Neuron (in vitro differentiated cells): Measurements from ENCODE around the gene TOMM7.
A peak's percentile ranks its signal among the peaks of the same experiment; 100 is the strongest.
"Not testable (repeated sequence)": the region's sequence is repeated elsewhere in the genome, so short reads cannot be mapped to it uniquely, and the experiment has no call there.

Experiments
- H2AFZ ChIP-seq: one replicate; pipeline ENCODE4 v1.6.1; 2013; ENCODE audit warnings: low read depth, mild to moderate bottlenecking, inconsistent platforms, low read length, moderate library complexity
- H3K27me3 ChIP-seq: one replicate; pipeline ENCODE4 v1.6.1; 2013; ENCODE audit warnings: low read length; ENCODE audit not compliant: insufficient read depth
- H3K36me3 ChIP-seq: one replicate; pipeline ENCODE4 v1.6.1; 2013; ENCODE audit warnings: low read length; ENCODE audit not compliant: insufficient read depth
- H3K4me1 ChIP-seq: one replicate; pipeline ENCODE4 v1.6.1; 2013; ENCODE audit warnings: low read length; ENCODE audit not compliant: insufficient read depth
- H3K4me3 ChIP-seq: 2 replicates; pipeline ENCODE4 v1.5.1; 2013; ENCODE audit warnings: mild to moderate bottlenecking, low read length, moderate library complexity
- H3K9me3 ChIP-seq: one replicate; pipeline ENCODE4 v1.6.1; 2013; ENCODE audit warnings: low read length

The TOMM7 gene

DNA sequence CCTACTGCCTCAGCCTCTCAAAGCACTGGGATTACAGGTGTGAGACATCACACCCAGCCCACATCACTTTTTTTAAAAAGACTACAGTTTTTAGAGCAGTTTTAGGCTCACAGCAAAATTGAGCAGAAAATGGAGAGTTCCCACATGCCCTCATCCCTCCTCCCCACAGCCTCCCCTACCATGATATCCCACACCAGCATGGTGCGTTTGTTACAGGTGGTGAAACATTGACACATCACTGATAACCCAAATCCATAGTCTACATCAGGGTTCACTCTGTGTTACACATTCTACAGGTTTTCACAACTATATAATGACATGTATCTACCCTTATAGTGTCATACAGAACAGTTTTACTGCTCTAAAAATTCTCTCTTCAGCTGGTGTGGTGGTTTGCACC is 24.3 kb upstream of the TOMM7 start:
- Histone ChIP-seq H3K27me3 (no peaks in the 10 kb centered on the region), H3K4me3 (no peak overlapping the region), H3K36me3 (no peaks in the 10 kb centered on the region), H2AFZ (no peak overlapping the region), H3K4me1 (peaks cover 11% of the 10 kb centered on the region), H3K9me3 (no peaks in the 10 kb centered on the region)

DNA sequence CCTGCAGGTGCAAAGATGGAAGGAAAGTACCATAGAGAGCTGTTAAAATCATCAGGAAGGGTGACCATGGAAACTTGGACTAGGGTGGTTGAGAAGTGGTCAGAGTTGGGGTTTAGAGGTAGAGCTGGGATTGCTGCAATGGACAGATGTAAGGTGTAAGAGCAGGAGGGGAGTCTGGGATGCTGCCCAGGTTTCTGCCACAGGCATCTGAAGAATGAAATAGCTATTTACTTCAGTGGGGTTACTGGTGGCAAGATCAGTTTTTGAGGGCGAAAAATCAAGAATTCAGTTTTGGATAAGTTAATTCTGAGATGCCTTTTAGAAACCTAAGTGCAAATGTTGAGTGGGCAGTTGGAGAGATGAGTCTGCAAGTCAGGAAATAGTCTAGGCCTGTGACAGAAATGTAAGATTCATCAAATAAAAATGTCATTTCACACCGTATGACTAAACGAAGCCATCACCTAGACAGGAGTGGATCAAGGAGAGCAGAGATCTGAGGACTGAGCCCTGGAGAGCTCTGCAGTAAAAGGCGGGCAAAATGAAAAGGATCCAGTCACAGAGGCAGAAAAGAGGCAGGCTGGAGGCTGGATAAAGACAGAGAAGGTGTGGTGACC is 22.7 kb upstream of the TOMM7 start:
- Histone ChIP-seq H3K36me3 (no peaks in the 10 kb centered on the region), H3K27me3 (no peaks in the 10 kb centered on the region), H3K4me1 (peaks cover 11% of the 10 kb centered on the region), H3K4me3 (no peak overlapping the region), H2AFZ (no peak overlapping the region), H3K9me3 (no peaks in the 10 kb centered on the region)

- Histone ChIP-seq H3K4me3 (no peak overlapping the region), H3K27me3 (no peaks in the 10 kb centered on the region), H3K4me1 (peaks cover 11% of the 10 kb centered on the region), H2AFZ (no peak overlapping the region), H3K9me3 (no peaks in the 10 kb centered on the region), H3K36me3 (no peaks in the 10 kb centered on the region)
Measured at GRCh38 chr7:22843681-22844309, 21.1 kb upstream of the TOMM7 start.

DNA sequence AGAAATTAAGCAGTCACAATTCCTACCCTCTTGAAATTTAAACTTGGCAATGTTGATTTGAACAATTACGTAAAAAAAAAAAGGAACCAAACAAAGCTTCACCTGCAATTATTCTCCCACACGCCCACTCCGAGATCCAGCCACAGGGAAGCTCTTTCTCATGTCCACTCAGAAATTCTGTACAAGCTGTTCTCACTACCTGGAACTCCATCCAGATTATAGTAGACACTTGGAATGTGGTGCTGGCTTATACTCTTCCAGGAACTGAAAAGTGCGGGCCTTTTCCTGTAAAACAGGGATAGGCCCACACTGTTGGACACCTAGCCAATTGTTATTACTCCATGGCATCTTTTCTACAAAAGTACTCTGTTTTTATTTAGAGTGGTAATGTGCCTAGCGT is 20.3 kb upstream of the TOMM7 start:
- H3K36me3 ChIP-seq: no peaks in the 10 kb centered on the region
- H3K9me3 ChIP-seq: no peaks in the 10 kb centered on the region
- peak overlapping the region; percentile 42 for H2AFZ ChIP-seq
- H3K4me3 ChIP-seq: no peak overlapping the region
- H3K4me1 ChIP-seq: peaks cover 11% of the 10 kb centered on the region
- no peaks in the 10 kb centered on the region for H3K27me3 ChIP-seq

DNA sequence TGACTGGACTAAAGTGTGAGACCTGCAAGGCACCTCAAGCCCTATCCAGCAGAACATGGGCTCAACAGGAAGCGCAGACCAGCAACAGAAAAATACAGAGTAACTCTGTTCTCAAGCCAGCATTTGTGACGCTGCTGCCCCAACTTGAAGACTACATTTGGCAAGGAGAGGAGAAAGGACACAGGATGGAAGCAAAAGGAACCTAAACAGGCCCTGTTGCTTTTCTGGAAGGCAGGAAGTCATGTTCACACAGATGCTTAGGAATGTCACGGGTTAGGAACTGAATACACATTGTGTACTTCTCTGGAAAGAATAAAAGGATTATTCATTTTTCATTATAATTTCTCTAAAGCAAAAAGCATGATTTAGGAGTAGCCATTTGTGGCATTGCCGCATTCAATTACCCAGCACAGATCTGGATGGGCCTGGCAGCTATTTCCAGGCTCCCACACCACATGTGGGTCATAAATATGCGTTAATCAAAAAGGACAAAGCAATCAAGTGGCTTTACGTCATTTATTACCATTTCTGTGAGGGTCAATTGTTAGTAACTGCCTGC is 19.8 kb upstream of the TOMM7 start:
- Histone ChIP-seq H2AFZ (peak overlapping the region; percentile 42), H3K4me1 (peaks cover 11% of the 10 kb centered on the region), H3K4me3 (no peak overlapping the region), H3K27me3 (no peaks in the 10 kb centered on the region), H3K36me3 (no peaks in the 10 kb centered on the region), H3K9me3 (no peaks in the 10 kb centered on the region)

DNA sequence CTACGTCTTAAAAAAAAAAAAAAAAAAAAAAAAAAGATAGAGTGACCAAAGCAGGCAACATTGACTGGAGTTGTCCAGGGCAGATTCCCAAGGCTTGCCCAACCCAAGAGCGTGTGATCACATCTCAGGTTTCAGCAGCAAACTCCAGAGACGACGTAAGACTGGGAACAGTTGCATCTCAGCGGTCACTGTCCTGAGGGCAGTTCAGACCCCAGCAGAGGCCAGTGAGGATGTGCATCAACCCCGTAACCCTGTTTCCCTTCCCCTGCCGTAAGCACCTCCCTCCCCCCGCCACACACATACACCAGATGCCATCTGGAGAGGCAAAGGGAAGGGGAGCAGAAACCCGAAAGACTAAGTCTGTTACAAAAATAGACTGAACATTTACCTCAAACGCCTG is 19.3 kb upstream of the TOMM7 start:
- no peak overlapping the region for H2AFZ ChIP-seq
- no peaks in the 10 kb centered on the region for H3K36me3 ChIP-seq
- no peaks in the 10 kb centered on the region for H3K27me3 ChIP-seq
- no peak overlapping the region for H3K4me3 ChIP-seq
- peaks cover 11% of the 10 kb centered on the region for H3K4me1 ChIP-seq
- H3K9me3 ChIP-seq: no peaks in the 10 kb centered on the region

GRCh38 chr7:22837308-22837707 is 14.7 kb upstream of the TOMM7 start:
- Histone ChIP-seq H3K9me3 (no peaks in the 10 kb centered on the region), H3K4me1 (peaks cover 19% of the 10 kb centered on the region), H2AFZ (no peak overlapping the region), H3K27me3 (no peaks in the 10 kb centered on the region), H3K36me3 (no peaks in the 10 kb centered on the region), H3K4me3 (no peak overlapping the region)

GRCh38 chr7:22836506-22836905 is 13.9 kb upstream of the TOMM7 start:
- H3K9me3 ChIP-seq, H3K4me3 ChIP-seq, H2AFZ ChIP-seq, H3K27me3 ChIP-seq, H3K36me3 ChIP-seq: not testable (repeated sequence)
- peaks cover 16% of the 10 kb centered on the region for H3K4me1 ChIP-seq

DNA sequence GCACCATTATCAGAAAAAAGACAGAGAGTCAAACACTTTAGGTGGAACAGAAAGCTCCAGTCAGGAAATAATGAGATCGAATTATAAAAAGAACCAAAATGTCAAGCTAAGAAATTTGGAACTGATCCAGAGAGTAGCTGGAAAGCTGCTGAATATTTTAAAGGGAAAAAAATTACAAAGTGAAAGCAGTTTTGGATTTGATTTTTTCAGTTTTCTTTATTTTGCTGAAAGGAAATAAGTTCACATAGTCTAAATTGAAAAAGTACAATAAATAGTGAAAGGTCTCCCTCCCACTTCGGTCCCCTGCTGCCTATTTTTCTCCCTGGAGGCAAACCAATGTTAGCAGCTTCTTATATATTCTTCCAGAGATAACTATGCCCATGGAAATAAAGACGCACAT is 11.3 kb upstream of the TOMM7 start:
- Histone ChIP-seq H3K9me3 (no peaks in the 10 kb centered on the region), H2AFZ (peak overlapping the region; percentile 81), H3K27me3 (no peaks in the 10 kb centered on the region), H3K4me3 (no peak overlapping the region), H3K36me3 (no peaks in the 10 kb centered on the region), H3K4me1 (peaks cover 16% of the 10 kb centered on the region)

GRCh38 chr7:22833113-22833855 is 10.6 kb upstream of the TOMM7 start:
- H3K9me3 ChIP-seq: no peaks in the 10 kb centered on the region
- H3K4me1 ChIP-seq: peaks cover 16% of the 10 kb centered on the region
- no peaks in the 10 kb centered on the region for H3K27me3 ChIP-seq
- no peaks in the 10 kb centered on the region for H3K36me3 ChIP-seq
- no peak overlapping the region for H3K4me3 ChIP-seq
- peak overlapping the region; percentile 81 for H2AFZ ChIP-seq

- Histone ChIP-seq H3K9me3 (no peaks in the 10 kb centered on the region), H3K27me3 (no peaks in the 10 kb centered on the region), H2AFZ (no peak overlapping the region), H3K4me1 (peaks cover 16% of the 10 kb centered on the region), H3K36me3 (no peaks in the 10 kb centered on the region), H3K4me3 (no peak overlapping the region)
Measured at GRCh38 chr7:22832401-22832800, 9.8 kb upstream of the TOMM7 start.

GRCh38 chr7:22831602-22832305 is 9.1 kb upstream of the TOMM7 start:
- H2AFZ ChIP-seq: no peak overlapping the region
- peaks cover 16% of the 10 kb centered on the region for H3K4me1 ChIP-seq
- H3K36me3 ChIP-seq: no peaks in the 10 kb centered on the region
- no peaks in the 10 kb centered on the region for H3K27me3 ChIP-seq
- no peaks in the 10 kb centered on the region for H3K9me3 ChIP-seq
- H3K4me3 ChIP-seq: no peak overlapping the region

- H3K4me3 ChIP-seq: no peak overlapping the region
- no peaks in the 10 kb centered on the region for H3K9me3 ChIP-seq
- no peaks in the 10 kb centered on the region for H3K27me3 ChIP-seq
- peaks cover 6% of the 10 kb centered on the region for H3K4me1 ChIP-seq
- H2AFZ ChIP-seq: no peak overlapping the region
- H3K36me3 ChIP-seq: no peaks in the 10 kb centered on the region
Measured at GRCh38 chr7:22827563-22827962, 4.9 kb upstream of the TOMM7 start.
